IMR-90 (cell line): ENCODE measurements around the gene FAM13B. TPM values are rescaled to one million over a fixed set of nuclear protein-coding genes. Genes with fewer than 3 reads are reported as not detected.

Experiments used
- ATAC-seq: fragments of 200-7000 bp; cut with Tn5 transposase; 2 replicates; pipeline ENCODE4 v1.9.1; 2020; ENCODE audit warnings: low read depth, mild to moderate bottlenecking, moderate library complexity
- BruUV-seq: library from RNA; stranded (reverse); fragments of 400-500 nt; replicated peaks from 2 replicates; lab custom pipeline; 2021; lab: Mats Ljungman, UMichigan
- CTCF ChIA-PET: fragments of 300-600 bp; formaldehyde crosslinking; extraction: SDS; loops from one replicate; lab custom pipeline; 2021; ENCODE audit warnings: antibody characterized with exemption; lab: Yijun Ruan, JAX
- POLR2A ChIA-PET: fragments of 300-600 bp; sonication (Branson Sonifier 250); formaldehyde crosslinking; loops from one replicate; lab custom pipeline; 2022; ENCODE audit warnings: antibody characterized with exemption; ENCODE audit not compliant: unreplicated experiment; lab: Charles Lee
- DNase-seq: peaks from one replicate; pipeline ENCODE4 v3.0.0; 2013
- H2AFZ ChIP-seq: replicated peaks from 2 replicates; pipeline ENCODE3; 2013; ENCODE audit warnings: low read length, mild to moderate bottlenecking; ENCODE audit not compliant: poor library complexity
- H2AK5ac ChIP-seq: 2 replicates; pipeline ENCODE4 v1.6.1; 2013; ENCODE audit warnings: low read depth, low read length, inconsistent platforms
- H2AK9ac ChIP-seq: replicated peaks from 2 replicates; pipeline ENCODE3; 2013; ENCODE audit warnings: mild to moderate bottlenecking, low read depth, low read length, moderate library complexity; ENCODE audit not compliant: poor library complexity
- H2BK120ac ChIP-seq: 2 replicates; pipeline ENCODE4 v1.6.1; 2013; ENCODE audit warnings: low read depth, low read length, inconsistent platforms
- H2BK15ac ChIP-seq: 3 replicates; pipeline ENCODE4 v1.6.1; 2013; ENCODE audit warnings: low read depth, low read length, inconsistent platforms
- H2BK20ac ChIP-seq: 2 replicates; pipeline ENCODE4 v1.6.1; 2013; ENCODE audit warnings: low read depth, mild to moderate bottlenecking, inconsistent platforms, low read length, moderate library complexity
- H2BK5ac ChIP-seq: 2 replicates; pipeline ENCODE4 v1.6.1; 2013; ENCODE audit warnings: mild to moderate bottlenecking, low read depth, low read length, inconsistent platforms; ENCODE audit not compliant: poor library complexity, severe bottlenecking
- H3K14ac ChIP-seq: replicated peaks from 2 replicates; pipeline ENCODE4 v1.6.1; 2013; ENCODE audit warnings: low read depth, low read length, inconsistent platforms
- H3K18ac ChIP-seq: 2 replicates; pipeline ENCODE4 v1.6.1; 2013; ENCODE audit warnings: low read depth, low read length, control low read depth
- H3K23ac ChIP-seq: 2 replicates; pipeline ENCODE4 v1.6.1; 2013; ENCODE audit warnings: low read depth, low read length, inconsistent platforms
- H3K27ac ChIP-seq: 2 replicates; pipeline ENCODE4 v1.5.1; 2013; ENCODE audit warnings: mild to moderate bottlenecking, control low read depth, low read length; ENCODE audit not compliant: insufficient read depth
- H3K27me3 ChIP-seq: 2 replicates; pipeline ENCODE4 v1.6.1; 2013; ENCODE audit warnings: low read length; ENCODE audit not compliant: control insufficient read depth, insufficient read depth
- H3K36me3 ChIP-seq: 2 replicates; pipeline ENCODE4 v1.6.1; 2013; ENCODE audit warnings: low read length, mixed read lengths; ENCODE audit not compliant: control insufficient read depth, insufficient read depth
- H3K4ac ChIP-seq: 2 replicates; pipeline ENCODE4 v1.6.1; 2013; ENCODE audit warnings: low read depth, low read length, inconsistent platforms
- H3K4me1 ChIP-seq: 2 replicates; pipeline ENCODE4 v1.6.1; 2013; ENCODE audit warnings: low read length, mixed read lengths; ENCODE audit not compliant: control insufficient read depth, insufficient read depth
- H3K4me2 ChIP-seq: 2 replicates; pipeline ENCODE4 v1.6.1; 2013; ENCODE audit warnings: low read depth, mild to moderate bottlenecking, control low read depth, low read length, moderate library complexity
- H3K4me3 ChIP-seq: 2 replicates; pipeline ENCODE4 v1.5.1; 2013; ENCODE audit warnings: low read depth, mild to moderate bottlenecking, control low read depth, low read length, moderate library complexity; ENCODE audit not compliant: insufficient read depth
- H3K56ac ChIP-seq: 2 replicates; pipeline ENCODE4 v1.6.1; 2013; ENCODE audit warnings: low read length, inconsistent platforms; ENCODE audit not compliant: insufficient read depth; ENCODE audit errors: extremely low read depth
- H3K79me1 ChIP-seq, 2 experiments: 2 replicates each; pipeline ENCODE4 v1.6.1; 2013; ENCODE audit warnings: low read length in 2 of 2, inconsistent platforms in 1 of 2, low read depth in 1 of 2
- H3K9ac ChIP-seq: 2 replicates; pipeline ENCODE4 v1.6.1; 2013; ENCODE audit warnings: low read depth, low read length, control low read depth
- H3K9me1 ChIP-seq: 2 replicates; pipeline ENCODE4 v1.6.1; 2013; ENCODE audit warnings: low read length, inconsistent platforms; ENCODE audit not compliant: insufficient read depth
- H3K9me3 ChIP-seq: 2 replicates; pipeline ENCODE4 v1.6.1; 2013; ENCODE audit warnings: low read length; ENCODE audit not compliant: control insufficient read depth, insufficient read depth
- H4K20me1 ChIP-seq: 2 replicates; pipeline ENCODE4 v1.6.1; 2013; ENCODE audit warnings: low read length, inconsistent platforms; ENCODE audit not compliant: insufficient read depth
- H4K5ac ChIP-seq: 2 replicates; pipeline ENCODE4 v1.6.1; 2013; ENCODE audit warnings: mild to moderate bottlenecking, low read depth, low read length, control low read depth
- H4K8ac ChIP-seq, 2 experiments: 2 replicates each; pipeline ENCODE4 v1.6.1; 2013; ENCODE audit warnings: low read depth in 2 of 2, low read length in 2 of 2, control low read depth in 1 of 2, inconsistent platforms in 1 of 2
- H4K91ac ChIP-seq: 2 replicates; pipeline ENCODE4 v1.6.1; 2013; ENCODE audit warnings: low read depth, low read length, inconsistent platforms; ENCODE audit not compliant: insufficient read depth
- BHLHE40 ChIP-seq: fragments of 150-350 bp; IDR thresholded peaks from 2 replicates; pipeline ENCODE4 v1.6.1; 2016; ENCODE audit warnings: mild to moderate bottlenecking, low read depth, low read length
- CHD1 ChIP-seq: IDR thresholded peaks from 2 replicates; pipeline ENCODE4 v1.6.1; 2012; ENCODE audit warnings: low read depth, low read length, improper control_type of control experiment
- ELK1 ChIP-seq: fragments of 150-350 bp; IDR thresholded peaks from 2 replicates; pipeline ENCODE4 v1.6.1; 2016; ENCODE audit warnings: low read depth, mild to moderate bottlenecking, low read length, moderate library complexity, borderline replicate concordance
- MAFK ChIP-seq: IDR thresholded peaks from 2 replicates; pipeline ENCODE4 v1.6.1; 2012; ENCODE audit warnings: low read depth, low read length, improper control_type of control experiment
- MXI1 ChIP-seq: IDR thresholded peaks from 2 replicates; pipeline ENCODE4 v1.6.1; 2012; ENCODE audit warnings: low read depth, mild to moderate bottlenecking, low read length, moderate library complexity, borderline replicate concordance
- RAD21 ChIP-seq: IDR thresholded peaks from 2 replicates; pipeline ENCODE4 v1.6.1; 2012; ENCODE audit warnings: low read length, improper control_type of control experiment
- RFX5 ChIP-seq: IDR thresholded peaks from 2 replicates; pipeline ENCODE4 v1.8.0; 2012; ENCODE audit warnings: low read depth, mild to moderate bottlenecking, low read length, moderate library complexity
- SMC3 ChIP-seq: fragments of 150-350 bp; IDR thresholded peaks from 2 replicates; pipeline ENCODE4 v1.6.1; 2016; ENCODE audit warnings: low read depth, mild to moderate bottlenecking, antibody characterized with exemption, low read length, moderate library complexity
- USF2 ChIP-seq: fragments of 150-350 bp; IDR thresholded peaks from 2 replicates; pipeline ENCODE4 v1.6.1; 2017; ENCODE audit warnings: mild to moderate bottlenecking, antibody characterized with exemption, low read length, low read depth
- WGBS, 2 experiments: methylation state at CpG; one replicate each; pipeline versions ENCODE4 v1.1.5 to v1.1.7; 2013; ENCODE audit warnings: missing lambda C conversion rate in 2 of 2; ENCODE audit not compliant: insufficient read length in 1 of 2; ENCODE audit errors: extremely low coverage in 2 of 2; 5-methylcytosine and 5-hydroxymethylcytosine counted together
- dilution Hi-C: fragments of 300-500 bp; cut with HindIII; formaldehyde crosslinking; loops from one replicate; pipeline ENCODE4 v1.14.3; 2018; ENCODE audit warnings: low sequenced_read_pairs; ENCODE audit not compliant: unreplicated experiment
- in situ Hi-C: fragments of 300-500 bp; cut with MboI; formaldehyde crosslinking; loops from 3 replicates; pipeline ENCODE4 v1.14.3; 2019; ENCODE audit warnings: low sequenced_read_pairs, inconsistent platforms, mixed read lengths
- intact Hi-C: fragments of 100-400 bp; cut with micrococcal nuclease; formaldehyde crosslinking; loops from 2 replicates; pipeline ENCODE4 v1.10.0; 2022
- polyA plus RNA-seq, 3 experiments: library from polyadenylated mRNA; depleted of rRNA; stranded (reverse); fragments of >200 nt; gene quantifications; 2 replicates each; pipeline ENCODE4 v1.2.3, GENCODE V29; 2012; ENCODE audit warnings: low replicate concordance in 1 of 3
- total RNA-seq: library from RNA; depleted of rRNA; stranded (reverse); fragments of >200 nt; gene quantifications from 2 replicates; pipeline ENCODE4 v1.2.3, GENCODE V29; 2012

Gene FAM13B
- total and polyA plus RNA-seq, 2 of the 4 experiments (the other 2 are of a cell fraction), result 14.6 to 15.1 TPM

GRCh38 chr5:137935190-137935589 lies 97.7 kb downstream of the FAM13B start:
- Histone ChIP-seq H3K23ac (no peak overlapping the region), H4K8ac (no peak overlapping the region), H3K56ac (no peak overlapping the region), H3K79me1 (no peaks in the 10 kb centered on the region; a peak in 1 of 4 replicates), H4K91ac (no peak overlapping the region), H3K4me2 (no peak overlapping the region), H3K36me3 (peaks cover 16% of the 10 kb centered on the region), H3K27me3 (no peaks in the 10 kb centered on the region), H3K9ac (no peak overlapping the region), H3K18ac (no peak overlapping the region), H3K4me3 (no peak overlapping the region), H4K20me1 (0 out of 2 replicates have a peak, but pooled peaks cover 5% of the 10 kb centered on the region), H2BK120ac (no peak overlapping the region), H2BK15ac (no peak overlapping the region), H3K4ac (no peak overlapping the region), H3K4me1 (peaks cover 1% of the 10 kb centered on the region), H4K5ac (no peak overlapping the region), H2AFZ (no peak overlapping the region), H3K9me3 (no peaks in the 10 kb centered on the region), H3K14ac (no peak overlapping the region), H2AK9ac (no peak overlapping the region), H2AK5ac (no peak overlapping the region), H3K27ac (no peak overlapping the region), H2BK5ac (no peak overlapping the region), H3K9me1 (0 out of 2 replicates have a peak, but pooled peaks cover 3% of the 10 kb centered on the region), H2BK20ac (no peak overlapping the region)
- no TSS peak for BruUV-seq
- no peak for TF ChIP-seq RFX5
- no peak for TF ChIP-seq CHD1
- TF ChIP-seq USF2, result no peak
- TF ChIP-seq RAD21, result no peak
- TF ChIP-seq MAFK, result no peak
- no peak for TF ChIP-seq SMC3
- no peak for TF ChIP-seq MXI1
- no peak for TF ChIP-seq BHLHE40
- TF ChIP-seq ELK1, result no peak
- DNase-seq (no peak), ATAC-seq (no peak)
- CTCF ChIA-PET, result interaction anchor here (1.1 to 1.2 kb wide), 2 partner anchors 10 to 157 kb away, joined by 3 to 4 read pairs; no protein-coding TSS in a partner anchor
- POLR2A ChIA-PET, result no interaction called here
- dilution Hi-C loops, result no loop called here
- in situ Hi-C loops, result no loop called here
- intact Hi-C loops, result no loop called here
- WGBS, 2 experiments, result no CpG with 5 or more reads among the region's 1 CpG
